ENCODE data around the gene OR2T4. TPM values are rescaled to one million over a fixed set of nuclear protein-coding genes. Genes with fewer than 3 reads are reported as not detected.

The OR2T4 gene
- total and polyA plus RNA-seq, 2 experiments from 2014 or later, result not detected

DNA sequence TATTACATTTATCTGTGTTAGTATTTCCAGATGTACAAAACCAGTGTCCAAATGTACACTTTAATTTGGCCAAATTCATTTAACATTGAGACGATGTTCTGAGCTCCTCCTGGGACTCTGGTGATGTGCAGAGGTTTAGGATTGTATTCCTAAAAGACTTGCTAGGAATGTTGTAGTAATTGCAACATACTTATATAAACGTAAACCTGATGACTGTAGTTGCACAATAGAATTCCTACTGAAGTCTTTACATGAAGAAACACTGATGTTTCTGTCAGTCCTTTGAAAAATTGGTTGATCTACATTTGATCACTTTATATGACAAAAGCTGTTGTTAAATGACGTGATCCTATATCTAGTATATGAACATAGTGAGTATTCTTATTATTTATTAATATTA lies 18.0 kb upstream of the OR2T4 start:
- no peaks in the 10 kb centered on the region for H3K4me1 ChIP-seq (ENCODE audit: insufficient read depth)
- no peaks in the 10 kb centered on the region for H3K79me2 ChIP-seq
- H3K4me3 ChIP-seq, result no peak overlapping the region
- no peaks in the 10 kb centered on the region for H3K9me2 ChIP-seq (replicated peaks; ENCODE audit: insufficient read depth)
- H3K4me2 ChIP-seq, result no peak overlapping the region
- no peak overlapping the region for H2AFZ ChIP-seq
- no peaks in the 10 kb centered on the region for H3K36me3 ChIP-seq (replicated peaks; ENCODE audit: insufficient read depth, low read depth)
- H3K27me3 ChIP-seq, result no peaks in the 10 kb centered on the region
- TF ChIP-seq, protein P1, sequence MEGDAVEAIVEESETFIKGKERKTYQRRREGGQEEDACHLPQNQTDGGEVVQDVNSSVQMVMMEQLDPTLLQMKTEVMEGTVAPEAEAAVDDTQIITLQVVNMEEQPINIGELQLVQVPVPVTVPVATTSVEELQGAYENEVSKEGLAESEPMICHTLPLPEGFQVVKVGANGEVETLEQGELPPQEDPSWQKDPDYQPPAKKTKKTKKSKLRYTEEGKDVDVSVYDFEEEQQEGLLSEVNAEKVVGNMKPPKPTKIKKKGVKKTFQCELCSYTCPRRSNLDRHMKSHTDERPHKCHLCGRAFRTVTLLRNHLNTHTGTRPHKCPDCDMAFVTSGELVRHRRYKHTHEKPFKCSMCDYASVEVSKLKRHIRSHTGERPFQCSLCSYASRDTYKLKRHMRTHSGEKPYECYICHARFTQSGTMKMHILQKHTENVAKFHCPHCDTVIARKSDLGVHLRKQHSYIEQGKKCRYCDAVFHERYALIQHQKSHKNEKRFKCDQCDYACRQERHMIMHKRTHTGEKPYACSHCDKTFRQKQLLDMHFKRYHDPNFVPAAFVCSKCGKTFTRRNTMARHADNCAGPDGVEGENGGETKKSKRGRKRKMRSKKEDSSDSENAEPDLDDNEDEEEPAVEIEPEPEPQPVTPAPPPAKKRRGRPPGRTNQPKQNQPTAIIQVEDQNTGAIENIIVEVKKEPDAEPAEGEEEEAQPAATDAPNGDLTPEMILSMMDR (IDR thresholded peaks at IDR 0.05; ENCODE audit: poor library complexity), result no peak
- no peak for TF ChIP-seq EZH2 (IDR thresholded peaks at IDR 0.05; ENCODE audit: borderline replicate concordance)
- TF ChIP-seq EZH2phosphoT487 (IDR thresholded peaks at IDR 0.05; ENCODE audit: low read depth, severe bottlenecking, unreplicated experiment), result no peak
- WGBS (ENCODE audit: low lambda C conversion rate, missing lambda C conversion rate), result 28% methylated on average over 3 of the region's 3 CpGs
- H3K27ac ChIP-seq, result no peak overlapping the region
- H3K9me3 ChIP-seq (ENCODE audit: low read depth), result no peaks in the 10 kb centered on the region
- H4K20me1 ChIP-seq (ENCODE audit: insufficient read depth, poor library complexity, severe bottlenecking), result no peaks in the 10 kb centered on the region
- no peak for DNase-seq (ENCODE audit: low spot score)

DNA sequence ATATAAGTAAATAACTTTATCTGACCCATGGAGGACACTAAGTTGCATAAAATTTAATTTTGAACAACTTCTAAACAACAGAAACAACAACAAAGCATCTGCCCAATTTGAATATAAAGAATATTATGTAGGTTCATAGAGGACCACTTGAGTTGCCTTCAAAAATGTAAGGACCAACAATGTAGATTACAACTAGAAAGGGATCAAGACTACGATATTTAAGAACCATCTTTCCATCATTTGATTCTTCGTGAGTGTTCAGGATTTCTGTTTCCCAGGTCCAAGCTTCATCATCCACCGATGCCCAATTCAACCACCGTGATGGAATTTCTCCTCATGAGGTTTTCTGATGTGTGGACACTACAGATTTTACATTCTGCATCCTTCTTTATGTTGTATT lies 13.0 kb upstream of the OR2T4 start, which contains the start of gene OR14C36:
Gene OR14C36 (plus strand): TSS at position 301 of the 400 bp plus-strand sequence. CDS start 0 bp downstream, at position 301.
- H3K27ac ChIP-seq, result no peak within 1 kb of the TSS
- no peaks in the 10 kb centered on the region for H3K36me3 ChIP-seq (replicated peaks; ENCODE audit: insufficient read depth, low read depth)
- H3K9me2 ChIP-seq (replicated peaks; ENCODE audit: insufficient read depth), result no peaks in the 10 kb centered on the region
- H3K79me2 ChIP-seq, result no peaks in the 10 kb centered on the region
- H3K4me1 ChIP-seq (ENCODE audit: insufficient read depth), result no peaks in the 10 kb centered on the region
- no peaks in the 10 kb centered on the region for H4K20me1 ChIP-seq (ENCODE audit: insufficient read depth, poor library complexity, severe bottlenecking)
- TF ChIP-seq EZH2phosphoT487 (IDR thresholded peaks at IDR 0.05; ENCODE audit: low read depth, severe bottlenecking, unreplicated experiment) (no peak), EZH2 (IDR thresholded peaks at IDR 0.05; ENCODE audit: borderline replicate concordance) (no peak)
- TF ChIP-seq, protein P1 (IDR thresholded peaks at IDR 0.05; ENCODE audit: poor library complexity), result no peak
- H3K27me3 ChIP-seq, result no peaks in the 10 kb centered on the region
- no peak for DNase-seq (ENCODE audit: low spot score)
- H2AFZ ChIP-seq, result no peak within 1 kb of the TSS
- WGBS (ENCODE audit: low lambda C conversion rate, missing lambda C conversion rate), result 54% methylated on average over 4 of the region's 4 CpGs
- no peak within 1 kb of the TSS for H3K4me2 ChIP-seq
- peaks cover 8% of the 10 kb centered on the region for H3K9me3 ChIP-seq (ENCODE audit: low read depth)
- no peak within 1 kb of the TSS for H3K4me3 ChIP-seq

DNA sequence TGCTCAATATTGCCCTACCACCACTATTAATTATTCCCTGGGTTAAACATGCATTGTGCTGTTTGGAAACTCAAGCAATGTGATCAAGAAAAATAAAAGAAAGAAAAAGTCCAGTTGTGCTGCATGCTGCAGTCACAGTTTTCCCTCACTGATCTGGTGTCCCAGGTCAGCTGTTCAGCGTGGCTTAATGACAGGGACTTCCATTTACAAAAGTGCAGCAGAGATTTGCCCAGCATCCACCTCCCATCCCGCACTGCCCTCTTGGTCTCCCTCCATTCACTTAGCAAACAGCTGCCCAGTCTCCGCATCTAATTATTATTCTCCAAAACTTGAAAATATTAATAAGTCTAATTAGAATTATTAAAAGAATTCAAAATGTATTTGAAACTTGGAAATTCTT lies 2.0 kb upstream of the OR2T4 start:
- Histone ChIP-seq H3K27me3 (no peaks in the 10 kb centered on the region), H3K4me3 (no peak overlapping the region), H2AFZ (no peak overlapping the region), H4K20me1 (ENCODE audit: insufficient read depth, poor library complexity, severe bottlenecking) (no peaks in the 10 kb centered on the region), H3K9me3 (ENCODE audit: low read depth) (no peaks in the 10 kb centered on the region), H3K4me1 (ENCODE audit: insufficient read depth) (no peaks in the 10 kb centered on the region), H3K79me2 (no peaks in the 10 kb centered on the region), H3K36me3 (replicated peaks; ENCODE audit: insufficient read depth, low read depth) (no peaks in the 10 kb centered on the region), H3K4me2 (no peak overlapping the region), H3K9me2 (replicated peaks; ENCODE audit: insufficient read depth) (no peaks in the 10 kb centered on the region), H3K27ac (no peak overlapping the region)
- TF ChIP-seq EZH2phosphoT487 (IDR thresholded peaks at IDR 0.05; ENCODE audit: low read depth, severe bottlenecking, unreplicated experiment) (no peak), EZH2 (IDR thresholded peaks at IDR 0.05; ENCODE audit: borderline replicate concordance) (no peak)
- TF ChIP-seq, protein P1 (IDR thresholded peaks at IDR 0.05; ENCODE audit: poor library complexity), result no peak
- 40% methylated on average over 3 of the region's 3 CpGs for WGBS (ENCODE audit: low lambda C conversion rate, missing lambda C conversion rate)
- DNase-seq (ENCODE audit: low spot score), result no peak

DNA sequence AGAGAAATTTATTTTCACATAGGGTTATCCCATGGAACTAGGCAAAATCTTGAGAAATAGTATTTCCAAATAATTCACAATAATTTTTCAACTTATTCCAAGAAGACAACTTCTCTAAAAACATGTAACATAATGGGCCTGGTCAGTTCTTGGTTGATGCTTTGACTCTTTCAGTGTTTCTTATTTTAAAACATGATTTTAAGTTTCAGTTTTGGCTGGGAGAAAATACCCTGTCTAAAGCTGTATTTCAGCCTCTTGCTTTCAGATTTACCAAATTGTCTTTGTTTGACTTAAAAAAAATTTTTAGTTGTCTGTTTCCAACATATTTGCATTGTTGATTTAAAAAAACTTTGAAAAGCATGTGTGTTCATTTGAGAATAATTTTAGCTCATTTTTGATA lies 5.1 kb downstream of the OR2T4 start:
- no peaks in the 10 kb centered on the region for H3K27me3 ChIP-seq
- no peaks in the 10 kb centered on the region for H3K36me3 ChIP-seq (replicated peaks; ENCODE audit: insufficient read depth, low read depth)
- H3K27ac ChIP-seq, result no peak overlapping the region
- peaks cover 3% of the 10 kb centered on the region for H3K9me3 ChIP-seq (ENCODE audit: low read depth)
- H4K20me1 ChIP-seq (ENCODE audit: insufficient read depth, poor library complexity, severe bottlenecking), result no peaks in the 10 kb centered on the region
- no peak for TF ChIP-seq EZH2phosphoT487 (IDR thresholded peaks at IDR 0.05; ENCODE audit: low read depth, severe bottlenecking, unreplicated experiment)
- TF ChIP-seq EZH2 (IDR thresholded peaks at IDR 0.05; ENCODE audit: borderline replicate concordance), result no peak
- TF ChIP-seq, protein P1 (IDR thresholded peaks at IDR 0.05; ENCODE audit: poor library complexity), result no peak
- H2AFZ ChIP-seq, result no peak overlapping the region
- H3K9me2 ChIP-seq (replicated peaks; ENCODE audit: insufficient read depth), result no peaks in the 10 kb centered on the region
- DNase-seq (ENCODE audit: low spot score), result no peak
- H3K4me3 ChIP-seq, result no peak overlapping the region
- no peaks in the 10 kb centered on the region for H3K79me2 ChIP-seq
- H3K4me2 ChIP-seq, result no peak overlapping the region
- H3K4me1 ChIP-seq (ENCODE audit: insufficient read depth), result no peaks in the 10 kb centered on the region

All from hepatocyte (in vitro differentiated cells).